ENCODE data around the gene CHD3. TPM values are rescaled to one million over a fixed set of nuclear protein-coding genes. Genes with fewer than 3 reads are reported as not detected.

CHD3 gene
- total and polyA plus RNA-seq, 10 of the 15 experiments (the other 5 are each of a cell fraction or from before 2014, with no cell fraction given): 1.4 to 86.8 (median 39.1) TPM

- TF ChIP-seq NKRF (conservative IDR thresholded peaks at IDR 0.05) (no peak), RCOR1 (conservative IDR thresholded peaks at IDR 0.05; ENCODE audit: low read depth, low read length) (no peak), ETV6 (conservative IDR thresholded peaks at IDR 0.05 in 1 of 2, IDR thresholded peaks at IDR 0.05 in 1 of 2; ENCODE audit: borderline replicate concordance in 1 of 2, low read depth in 1 of 2) (no peak), ESRRA (IDR thresholded peaks at IDR 0.05; ENCODE audit: low read length) (no peak), ZNF592 (IDR thresholded peaks at IDR 0.05) (no peak)
Measured at GRCh38 chr17:7950578-7950977, 62.0 kb downstream of the CHD3 start (continued).

Data from GM12878 (cell line).